CD4-positive, CD25-positive, alpha-beta regulatory T cell (primary cell): ENCODE measurements around the gene CLEC18B. TPM values are rescaled to one million over a fixed set of nuclear protein-coding genes. Genes with fewer than 3 reads are reported as not detected.
"Not testable (repeated sequence)": the region's sequence is repeated elsewhere in the genome, so short reads cannot be mapped to it uniquely, and the experiment has no call there.

Experiments used
- ATAC-seq, 2 donors: fragments of 150-1000 bp; cut with Tn5 transposase; one replicate each; pipeline ENCODE4 v1.10.0; 2021; ENCODE audit warnings: low read depth in 2 of 2, moderate number of reproducible peaks in 2 of 2, moderate library complexity in 1 of 2
- DNase-seq, 3 donors: peaks; one replicate each; pipeline versions ENCODE4 v3.0.0 to v3.0.0-alpha.2; 2012 to 2022; ENCODE audit warnings: mixed read lengths in 1 of 3
- H3K27ac ChIP-seq: one replicate; pipeline ENCODE4 v1.7.0; 2013; ENCODE audit warnings: mild to moderate bottlenecking, low read length; ENCODE audit not compliant: insufficient read depth, poor library complexity, severe bottlenecking
- H3K27me3 ChIP-seq: one replicate; pipeline ENCODE4 v1.7.0; 2013; ENCODE audit warnings: low read length; ENCODE audit not compliant: control insufficient read depth, insufficient read depth
- H3K36me3 ChIP-seq: one replicate; pipeline ENCODE4 v1.7.0; 2013; ENCODE audit warnings: mild to moderate bottlenecking, low read length, moderate library complexity; ENCODE audit not compliant: control insufficient read depth, insufficient read depth
- H3K4me1 ChIP-seq: 2 replicates; pipeline ENCODE4 v1.7.0; 2013; ENCODE audit warnings: mild to moderate bottlenecking, low read length; ENCODE audit not compliant: insufficient read depth, control insufficient read depth, poor library complexity, severe bottlenecking
- H3K4me3 ChIP-seq: one replicate; pipeline ENCODE4 v1.7.0; 2013; ENCODE audit warnings: low read depth, mild to moderate bottlenecking, low read length, moderate library complexity
- H3K9me3 ChIP-seq, 2 experiments: 1 replicate in 1 of 2; 2 replicates in 1 of 2; pipeline ENCODE4 v1.7.0; 2013; ENCODE audit warnings: low read length in 2 of 2, mild to moderate bottlenecking in 1 of 2, moderate library complexity in 1 of 2; ENCODE audit not compliant: control insufficient read depth in 2 of 2
- H3K27ac Mint-ChIP-seq, 3 donors: one replicate each; pipeline ENCODE4 v1.8.0; 2020 to 2022; ENCODE audit warnings: mild to moderate bottlenecking in 3 of 3, mixed read lengths in 3 of 3, moderate library complexity in 2 of 3
- H3K27me3 Mint-ChIP-seq: one replicate; pipeline ENCODE4 v1.8.0; 2022; ENCODE audit warnings: mild to moderate bottlenecking, mixed read lengths
- H3K36me3 Mint-ChIP-seq: one replicate; pipeline ENCODE4 v1.8.0; 2020; ENCODE audit warnings: mixed read lengths
- H3K4me1 Mint-ChIP-seq, 4 donors: one replicate each; pipeline ENCODE4 v1.8.0; 2020 to 2022; ENCODE audit warnings: mixed read lengths in 4 of 4, mild to moderate bottlenecking in 1 of 4
- H3K4me3 Mint-ChIP-seq, 4 donors: one replicate each; pipeline ENCODE4 v1.8.0; 2020 to 2022; ENCODE audit warnings: mild to moderate bottlenecking in 4 of 4, mixed read lengths in 4 of 4, moderate library complexity in 3 of 4
- H3K9me3 Mint-ChIP-seq, 7 donors: one replicate each; pipeline ENCODE4 v1.8.0; 2020 to 2022; ENCODE audit warnings: mixed read lengths in 7 of 7, mild to moderate bottlenecking in 3 of 7, moderate library complexity in 2 of 7
- polyA plus RNA-seq, 4 donors: library from polyadenylated mRNA; unstranded; fragments of 300-500 nt; fragmentation: Illumina TruSeq; gene quantifications; one replicate each; pipeline ENCODE4 v1.2.3, GENCODE V29; 2021
- total RNA-seq: library from RNA; stranded (reverse); gene quantifications from one replicate; pipeline ENCODE4 v1.2.3, GENCODE V29; 2022

The CLEC18B gene
- total and polyA plus RNA-seq, 5 donors from 2014 or later, result 0.91 TPM; not detected in 4

DNA sequence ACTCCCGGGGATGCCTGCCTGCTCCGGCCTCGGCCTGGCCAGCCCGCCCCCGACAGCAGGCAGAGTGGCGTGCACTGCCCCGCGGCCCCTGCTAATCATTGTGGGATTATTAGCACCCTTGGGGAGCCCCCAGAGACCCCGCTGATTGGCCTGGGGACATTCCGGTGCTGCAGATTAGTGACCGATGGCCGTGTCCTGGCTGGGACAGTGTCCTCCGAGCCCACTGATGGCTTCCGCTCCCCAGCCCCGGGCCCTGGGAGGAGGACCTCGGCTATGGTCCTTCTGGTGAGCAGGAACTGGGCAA is 156 bp upstream of the CLEC18B start:
- H3K27me3 ChIP-seq, H3K4me3 ChIP-seq, ATAC-seq, H3K9me3 ChIP-seq, DNase-seq, H3K36me3 Mint-ChIP-seq, H3K4me1 ChIP-seq, H3K9me3 Mint-ChIP-seq, H3K27me3 Mint-ChIP-seq, H3K36me3 ChIP-seq, H3K4me1 Mint-ChIP-seq, H3K27ac Mint-ChIP-seq, H3K27ac ChIP-seq, H3K4me3 Mint-ChIP-seq: not testable (repeated sequence)

DNA sequence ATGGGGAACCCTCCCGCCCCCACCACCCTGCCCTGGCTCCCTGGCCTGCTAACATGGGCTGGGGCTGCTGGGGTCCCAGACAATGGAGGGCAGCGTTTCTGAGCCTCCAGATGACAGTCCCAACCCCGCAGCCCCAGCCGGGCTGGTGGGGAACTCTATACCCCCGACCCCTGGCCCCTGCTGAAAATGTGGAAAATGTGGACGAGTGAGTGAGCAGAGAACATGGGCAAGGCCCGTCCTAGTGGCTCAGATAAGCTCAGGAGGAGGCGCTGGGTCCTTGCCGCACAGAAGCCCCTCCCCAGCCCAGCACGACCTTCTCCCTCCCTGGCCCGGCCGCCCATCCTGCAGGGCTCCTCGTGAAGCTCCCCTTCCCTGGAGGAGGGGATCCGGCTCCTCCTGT is 1.5 kb downstream of the CLEC18B start:
- not testable (repeated sequence) for H3K4me3 Mint-ChIP-seq, H3K36me3 Mint-ChIP-seq, H3K27me3 Mint-ChIP-seq, H3K27ac Mint-ChIP-seq, H3K27ac ChIP-seq, DNase-seq, H3K4me3 ChIP-seq, H3K27me3 ChIP-seq, H3K9me3 ChIP-seq, ATAC-seq, H3K4me1 Mint-ChIP-seq, H3K9me3 Mint-ChIP-seq, H3K4me1 ChIP-seq, H3K36me3 ChIP-seq

DNA sequence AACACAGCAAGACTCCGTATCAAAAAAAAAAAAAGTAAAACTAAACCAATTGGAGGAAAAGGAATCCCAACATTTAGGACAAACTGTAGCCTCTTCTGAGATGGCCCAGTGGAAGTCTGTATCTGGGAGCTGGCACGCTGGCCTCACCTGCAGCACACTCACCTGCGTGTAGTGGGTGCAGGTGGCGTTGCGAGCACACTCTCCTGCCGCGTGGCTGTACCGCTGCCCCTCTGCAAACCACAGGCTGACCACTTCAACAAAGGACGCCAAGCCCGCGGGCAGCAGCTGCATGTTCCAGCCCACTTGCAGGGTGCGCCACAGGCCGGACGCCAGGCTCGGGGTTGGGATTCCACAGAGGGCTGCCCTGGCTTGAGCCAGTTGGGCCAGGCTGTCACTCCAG is 3.4 kb downstream of the CLEC18B start:
- H3K9me3 ChIP-seq, H3K4me1 Mint-ChIP-seq, H3K4me3 Mint-ChIP-seq, ATAC-seq, H3K4me1 ChIP-seq, H3K27me3 ChIP-seq, DNase-seq, H3K27me3 Mint-ChIP-seq, H3K27ac ChIP-seq, H3K4me3 ChIP-seq, H3K36me3 Mint-ChIP-seq, H3K27ac Mint-ChIP-seq, H3K36me3 ChIP-seq, H3K9me3 Mint-ChIP-seq: not testable (repeated sequence)

- DNase-seq, result not testable (repeated sequence)
These were observed 7.4 kb downstream of the CLEC18B start for GRCh38 chr16:74413920-74414319.

DNA sequence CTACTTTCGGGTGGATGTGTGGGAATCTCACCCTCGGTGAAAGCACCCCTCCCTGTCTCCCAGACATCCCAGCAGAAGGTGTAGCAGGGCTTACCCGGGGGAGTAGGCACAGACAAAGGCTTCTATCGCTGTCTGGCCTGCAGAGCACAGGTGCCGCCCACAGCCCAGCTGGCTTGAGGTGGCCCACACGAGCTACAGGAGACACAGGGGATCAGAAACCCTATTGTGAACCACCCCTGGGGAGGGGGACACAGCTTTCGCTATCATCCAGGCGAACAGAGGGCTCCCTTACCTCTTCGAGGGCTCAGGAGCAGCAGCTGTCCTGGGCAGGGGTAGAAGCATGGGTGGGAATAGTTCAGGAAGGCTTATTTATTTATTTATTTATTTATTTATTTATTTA is 7.8 kb downstream of the CLEC18B start:
- H3K27ac Mint-ChIP-seq, H3K9me3 Mint-ChIP-seq, H3K36me3 ChIP-seq, H3K4me1 ChIP-seq, H3K36me3 Mint-ChIP-seq, H3K4me3 ChIP-seq, H3K27ac ChIP-seq, ATAC-seq, H3K4me3 Mint-ChIP-seq, DNase-seq, H3K4me1 Mint-ChIP-seq, H3K27me3 ChIP-seq, H3K9me3 ChIP-seq, H3K27me3 Mint-ChIP-seq: not testable (repeated sequence)

More at GRCh38 chr16:74413920-74414319, 7.4 kb downstream of the CLEC18B start:
- not testable (repeated sequence) for H3K4me1 Mint-ChIP-seq, H3K27me3 Mint-ChIP-seq, H3K4me3 ChIP-seq, H3K9me3 Mint-ChIP-seq, ATAC-seq, H3K9me3 ChIP-seq, H3K36me3 ChIP-seq, H3K36me3 Mint-ChIP-seq, H3K4me3 Mint-ChIP-seq, H3K4me1 ChIP-seq, H3K27me3 ChIP-seq, H3K27ac ChIP-seq
- H3K27ac Mint-ChIP-seq, result peak overlapping the region in 1 of 3 donors; percentile 61

- not testable (repeated sequence) for H3K4me1 ChIP-seq, H3K9me3 ChIP-seq, ATAC-seq, H3K4me3 ChIP-seq, H3K36me3 Mint-ChIP-seq, H3K27me3 Mint-ChIP-seq, DNase-seq, H3K27me3 ChIP-seq, H3K36me3 ChIP-seq, H3K9me3 Mint-ChIP-seq, H3K4me1 Mint-ChIP-seq, H3K4me3 Mint-ChIP-seq, H3K27ac Mint-ChIP-seq, H3K27ac ChIP-seq
These were observed 8.4 kb downstream of the CLEC18B start for GRCh38 chr16:74412775-74413390.

DNA sequence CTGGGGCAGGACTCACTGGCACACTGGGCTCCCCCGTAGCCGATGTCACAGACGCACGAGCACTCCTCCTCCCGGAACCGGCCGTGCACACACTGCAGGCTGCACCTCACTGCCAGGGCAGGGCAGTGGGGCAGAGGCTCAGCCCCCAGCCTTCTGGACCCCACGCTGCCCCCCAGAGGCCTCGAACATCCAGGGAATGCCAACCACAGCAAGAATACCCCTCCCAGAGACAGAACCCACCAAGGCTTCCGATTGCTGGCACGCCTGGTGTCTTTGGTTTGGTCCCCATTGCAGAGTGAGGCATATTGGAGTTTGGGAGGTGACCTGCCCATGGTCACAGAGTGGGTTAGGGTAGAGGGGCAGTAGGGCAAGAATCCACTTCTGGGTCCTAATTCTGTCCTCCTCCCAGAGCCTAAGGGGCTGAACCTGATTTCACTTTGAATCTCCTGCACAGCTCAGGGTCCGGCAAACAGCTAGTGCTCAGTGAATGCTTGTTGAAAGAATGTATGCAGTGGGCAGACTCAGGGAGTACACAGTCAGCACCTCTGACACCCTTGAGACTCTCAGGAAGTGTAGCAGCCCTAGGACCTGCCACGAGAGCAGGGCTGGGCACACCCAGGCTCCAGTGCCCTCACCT is 9.0 kb downstream of the CLEC18B start:
- not testable (repeated sequence) for ATAC-seq, H3K4me3 Mint-ChIP-seq, H3K36me3 ChIP-seq, H3K4me1 Mint-ChIP-seq, H3K9me3 ChIP-seq, H3K9me3 Mint-ChIP-seq, H3K27ac ChIP-seq, H3K27ac Mint-ChIP-seq, H3K27me3 ChIP-seq, DNase-seq, H3K36me3 Mint-ChIP-seq, H3K27me3 Mint-ChIP-seq, H3K4me1 ChIP-seq, H3K4me3 ChIP-seq

GRCh38 chr16:74410981-74411380 is 10.3 kb downstream of the CLEC18B start:
- not testable (repeated sequence) for H3K4me1 Mint-ChIP-seq, DNase-seq, H3K36me3 Mint-ChIP-seq

More at GRCh38 chr16:74410981-74411380, 10.3 kb downstream of the CLEC18B start:
- not testable (repeated sequence) for H3K27me3 Mint-ChIP-seq, H3K9me3 ChIP-seq, H3K4me1 ChIP-seq, H3K4me3 Mint-ChIP-seq, H3K9me3 Mint-ChIP-seq, H3K4me3 ChIP-seq, H3K27me3 ChIP-seq, H3K27ac Mint-ChIP-seq, H3K36me3 ChIP-seq, H3K27ac ChIP-seq, ATAC-seq
